Glutamatergic neuron (in vitro differentiated cells): ENCODE results near the gene DHRS2. TPM values are rescaled to one million over a fixed set of nuclear protein-coding genes. Genes with fewer than 3 reads are reported as not detected.

Experiments
- DNase-seq: peaks from one replicate; pipeline ENCODE4 v3.0.0; 2022
- H3K27ac Mint-ChIP-seq: one replicate; pipeline ENCODE4 v1.8.0; 2020; ENCODE audit warnings: mild to moderate bottlenecking, mixed read lengths, inconsistent platforms; ENCODE audit not compliant: unreplicated experiment
- H3K27me3 Mint-ChIP-seq: one replicate; pipeline ENCODE4 v1.8.0; 2020; ENCODE audit warnings: mild to moderate bottlenecking, moderate library complexity, mixed read lengths, inconsistent platforms; ENCODE audit not compliant: unreplicated experiment
- H3K36me3 Mint-ChIP-seq: one replicate; pipeline ENCODE4 v1.8.0; 2020; ENCODE audit warnings: mild to moderate bottlenecking, mixed read lengths, inconsistent platforms; ENCODE audit not compliant: unreplicated experiment
- H3K4me1 Mint-ChIP-seq: one replicate; pipeline ENCODE4 v1.8.0; 2020; ENCODE audit warnings: mild to moderate bottlenecking, low read depth, mixed read lengths, inconsistent platforms; ENCODE audit not compliant: unreplicated experiment
- H3K4me3 Mint-ChIP-seq: one replicate; pipeline ENCODE4 v1.8.0; 2020; ENCODE audit warnings: mild to moderate bottlenecking, mixed read lengths, inconsistent platforms; ENCODE audit not compliant: unreplicated experiment
- H3K9me3 Mint-ChIP-seq: one replicate; pipeline ENCODE4 v1.8.0; 2020; ENCODE audit warnings: mild to moderate bottlenecking, moderate library complexity, mixed read lengths, inconsistent platforms; ENCODE audit not compliant: unreplicated experiment
- total RNA-seq: library from RNA; stranded (reverse); fragmentation: NEBNext Ultra II Directional; extraction: Animal tissue kit (Norgen Biotek cat#: 25700); gene quantifications from one replicate; pipeline ENCODE4 v1.2.1, GENCODE V29; 2021; ENCODE audit not compliant: unreplicated experiment
- TF ChIP-seq, protein P1 (sequence below): fragments of 200-600 bp; sonication (generic); IDR thresholded peaks from one replicate; pipeline ENCODE4 v1.5.0; 2021; ENCODE audit not compliant: partially characterized antibody, unreplicated experiment

DHRS2 gene
- total RNA-seq, 1 donor from 2014 or later, result 0.42 TPM

DNA sequence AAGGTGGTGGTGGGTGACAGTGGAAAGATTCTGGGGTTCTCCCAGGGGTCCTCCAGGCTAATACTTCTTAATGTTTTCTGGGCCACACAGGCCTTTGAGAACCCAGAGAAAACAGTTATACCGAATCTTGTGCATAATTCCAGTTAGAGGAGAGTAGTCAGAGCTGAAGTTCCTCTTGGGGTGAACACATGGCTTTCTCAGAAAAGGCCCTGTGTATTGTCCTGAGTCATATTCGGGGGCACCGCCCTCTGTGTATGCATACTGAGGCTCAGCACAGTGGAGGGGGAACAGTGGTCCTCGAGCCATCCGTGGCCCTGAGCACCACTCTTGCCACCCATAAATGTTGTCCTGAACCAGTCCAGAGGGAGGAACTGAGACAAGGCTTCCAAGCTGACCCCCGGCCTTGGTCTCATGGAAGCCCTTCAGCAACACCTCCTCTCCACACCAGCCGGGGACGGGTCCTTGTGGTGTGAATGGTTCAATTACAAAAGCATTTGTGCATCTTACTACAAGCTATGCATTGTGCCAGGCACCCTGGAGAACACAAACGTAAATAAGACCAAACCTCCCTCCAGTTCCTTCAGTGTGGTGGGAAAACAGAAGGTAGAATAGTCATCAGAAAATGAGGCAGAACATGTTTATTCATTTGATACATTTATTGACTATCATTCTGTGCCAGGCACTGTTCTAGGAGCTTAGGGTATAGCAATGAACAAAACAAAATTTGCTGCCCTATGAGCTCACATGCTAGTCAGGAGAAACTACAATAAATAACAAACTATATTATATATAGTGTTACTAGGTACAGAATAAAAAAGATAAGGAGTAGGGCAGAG lies 9.9 kb downstream of the DHRS2 start:
- H3K36me3 Mint-ChIP-seq, result peaks cover 9% of the 10 kb centered on the region
- DNase-seq, result no peak
- H3K27me3 Mint-ChIP-seq, result peaks cover 7% of the 10 kb centered on the region
- H3K27ac Mint-ChIP-seq, result no peak overlapping the region
- no peaks in the 10 kb centered on the region for H3K4me1 Mint-ChIP-seq
- TF ChIP-seq, protein P1, sequence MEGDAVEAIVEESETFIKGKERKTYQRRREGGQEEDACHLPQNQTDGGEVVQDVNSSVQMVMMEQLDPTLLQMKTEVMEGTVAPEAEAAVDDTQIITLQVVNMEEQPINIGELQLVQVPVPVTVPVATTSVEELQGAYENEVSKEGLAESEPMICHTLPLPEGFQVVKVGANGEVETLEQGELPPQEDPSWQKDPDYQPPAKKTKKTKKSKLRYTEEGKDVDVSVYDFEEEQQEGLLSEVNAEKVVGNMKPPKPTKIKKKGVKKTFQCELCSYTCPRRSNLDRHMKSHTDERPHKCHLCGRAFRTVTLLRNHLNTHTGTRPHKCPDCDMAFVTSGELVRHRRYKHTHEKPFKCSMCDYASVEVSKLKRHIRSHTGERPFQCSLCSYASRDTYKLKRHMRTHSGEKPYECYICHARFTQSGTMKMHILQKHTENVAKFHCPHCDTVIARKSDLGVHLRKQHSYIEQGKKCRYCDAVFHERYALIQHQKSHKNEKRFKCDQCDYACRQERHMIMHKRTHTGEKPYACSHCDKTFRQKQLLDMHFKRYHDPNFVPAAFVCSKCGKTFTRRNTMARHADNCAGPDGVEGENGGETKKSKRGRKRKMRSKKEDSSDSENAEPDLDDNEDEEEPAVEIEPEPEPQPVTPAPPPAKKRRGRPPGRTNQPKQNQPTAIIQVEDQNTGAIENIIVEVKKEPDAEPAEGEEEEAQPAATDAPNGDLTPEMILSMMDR, result no peak
- peaks cover 1% of the 10 kb centered on the region for H3K9me3 Mint-ChIP-seq
- H3K4me3 Mint-ChIP-seq, result no peak overlapping the region

DNA sequence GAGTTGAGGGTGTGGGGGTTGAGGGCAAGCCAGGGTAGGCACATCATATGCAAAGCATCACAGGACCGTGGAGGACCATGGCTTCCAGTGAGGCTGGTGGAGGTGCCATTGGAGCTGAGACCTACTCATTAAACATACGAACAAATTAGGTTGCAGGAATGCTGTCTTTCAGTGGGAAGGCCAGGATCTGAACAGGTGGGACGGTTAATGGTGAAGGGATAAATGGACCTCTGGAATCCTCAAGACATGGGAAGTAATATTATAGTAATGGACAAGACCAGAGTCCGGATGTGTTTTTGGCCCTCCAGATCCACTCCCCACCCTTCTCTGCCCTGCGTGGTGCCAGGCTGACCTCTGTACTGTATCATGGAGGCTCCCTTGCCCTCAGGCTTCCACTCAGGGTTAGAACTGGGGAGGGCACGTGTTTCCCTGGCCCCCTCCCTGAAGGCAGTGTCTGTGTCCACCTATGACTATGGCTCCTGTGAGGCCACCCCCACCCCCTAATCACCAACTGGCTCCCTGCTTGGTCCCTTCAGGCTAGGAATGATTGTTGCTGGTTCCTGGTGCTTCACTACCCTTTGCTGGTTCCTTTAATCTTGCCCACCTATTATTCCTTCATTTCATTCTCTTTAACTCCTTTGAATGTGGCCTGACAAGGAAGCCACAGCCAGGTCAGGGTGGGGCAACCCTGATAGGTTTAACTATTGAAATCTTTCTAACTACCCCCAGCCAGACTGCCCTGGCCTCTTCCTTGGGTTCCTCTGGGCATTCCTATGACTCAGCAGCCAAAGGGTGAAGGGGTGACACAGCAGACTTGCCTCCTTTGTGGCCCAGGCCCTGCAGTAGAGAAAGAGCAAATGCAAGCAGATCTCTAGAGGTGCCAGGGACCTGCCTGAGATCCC lies 10.7 kb downstream of the DHRS2 start:
- Mint-ChIP-seq H3K4me3 (no peak overlapping the region), H3K36me3 (peaks cover 9% of the 10 kb centered on the region), H3K27ac (no peak overlapping the region), H3K9me3 (peaks cover 1% of the 10 kb centered on the region), H3K4me1 (no peaks in the 10 kb centered on the region), H3K27me3 (peaks cover 7% of the 10 kb centered on the region)
- TF ChIP-seq, protein P1, result no peak
- DNase-seq, result no peak

- no peak overlapping the region for H3K27ac Mint-ChIP-seq
- peaks cover 9% of the 10 kb centered on the region for H3K36me3 Mint-ChIP-seq
- no peaks in the 10 kb centered on the region for H3K4me1 Mint-ChIP-seq
- TF ChIP-seq, protein P1, result no peak
- no peak for DNase-seq
- peaks cover 7% of the 10 kb centered on the region for H3K27me3 Mint-ChIP-seq
- H3K4me3 Mint-ChIP-seq, result no peak overlapping the region
- peaks cover 1% of the 10 kb centered on the region for H3K9me3 Mint-ChIP-seq
Observed at GRCh38 chr14:23647619-23648018, 11.5 kb downstream of the DHRS2 start.

- Mint-ChIP-seq H3K27ac (no peak overlapping the region), H3K4me1 (no peaks in the 10 kb centered on the region), H3K9me3 (no peaks in the 10 kb centered on the region), H3K4me3 (no peak overlapping the region), H3K27me3 (peaks cover 7% of the 10 kb centered on the region), H3K36me3 (peaks cover 9% of the 10 kb centered on the region)
- DNase-seq, result no peak
- TF ChIP-seq, protein P1, result no peak
Observed at GRCh38 chr14:23648764-23649460, 12.7 kb downstream of the DHRS2 start.
